ENCODE results near the gene GPR84. TPM values are rescaled to one million over a fixed set of nuclear protein-coding genes. Genes with fewer than 3 reads are reported as not detected.
A peak's percentile ranks its signal among the peaks of the same experiment; 100 is the strongest.

Gene GPR84
- 1 to 10 TPM in 1 of 2 experiments, under 1 TPM in 1; 0.98 to 1.7 TPM for total RNA-seq

DNA sequence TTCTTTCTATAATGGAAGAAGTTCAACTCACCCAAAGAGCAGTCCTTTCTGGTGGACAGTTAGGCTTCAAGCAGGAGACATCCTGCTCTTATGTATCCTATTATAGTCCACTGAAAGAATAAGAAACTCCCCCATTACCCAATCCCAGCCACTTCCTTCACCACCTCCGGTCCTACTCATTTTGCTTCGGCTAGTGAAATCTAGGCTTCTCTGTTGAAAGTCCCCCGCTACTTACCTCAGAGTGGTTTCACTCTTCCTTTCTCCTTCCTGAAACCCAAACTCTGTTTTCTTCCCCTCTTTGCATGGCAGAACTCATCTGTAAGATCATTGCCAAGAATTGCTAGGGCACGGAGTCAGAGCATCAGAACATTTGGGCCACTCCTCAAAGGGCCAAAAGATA is at the start of gene GPR84:
GPR84 (minus strand) TSS at position 74 of the 400 bp plus-strand sequence. CDS start 635 bp downstream, outside the sequence.
- Mint-ChIP-seq H3K4me1 (peaks cover 43% of the 10 kb centered on the region), H3K27ac (peak within 1 kb of the TSS; percentile 69), H3K27me3 (peaks cover 2% of the 10 kb centered on the region), H3K9me3 (ENCODE audit: low read depth) (no peaks in the 10 kb centered on the region), H3K4me3 (peak within 1 kb of the TSS; percentile 37), H3K36me3 (ENCODE audit: low read depth) (no peaks in the 10 kb centered on the region)
- ChIA-PET POLR2A (no interaction called here), CTCF (no interaction called here)
- ATAC-seq: peak; percentile 67
- peak; percentile 59 for DNase-seq
- intact Hi-C loops (cut with DNase I, micrococcal nuclease): no loop called here

DNA sequence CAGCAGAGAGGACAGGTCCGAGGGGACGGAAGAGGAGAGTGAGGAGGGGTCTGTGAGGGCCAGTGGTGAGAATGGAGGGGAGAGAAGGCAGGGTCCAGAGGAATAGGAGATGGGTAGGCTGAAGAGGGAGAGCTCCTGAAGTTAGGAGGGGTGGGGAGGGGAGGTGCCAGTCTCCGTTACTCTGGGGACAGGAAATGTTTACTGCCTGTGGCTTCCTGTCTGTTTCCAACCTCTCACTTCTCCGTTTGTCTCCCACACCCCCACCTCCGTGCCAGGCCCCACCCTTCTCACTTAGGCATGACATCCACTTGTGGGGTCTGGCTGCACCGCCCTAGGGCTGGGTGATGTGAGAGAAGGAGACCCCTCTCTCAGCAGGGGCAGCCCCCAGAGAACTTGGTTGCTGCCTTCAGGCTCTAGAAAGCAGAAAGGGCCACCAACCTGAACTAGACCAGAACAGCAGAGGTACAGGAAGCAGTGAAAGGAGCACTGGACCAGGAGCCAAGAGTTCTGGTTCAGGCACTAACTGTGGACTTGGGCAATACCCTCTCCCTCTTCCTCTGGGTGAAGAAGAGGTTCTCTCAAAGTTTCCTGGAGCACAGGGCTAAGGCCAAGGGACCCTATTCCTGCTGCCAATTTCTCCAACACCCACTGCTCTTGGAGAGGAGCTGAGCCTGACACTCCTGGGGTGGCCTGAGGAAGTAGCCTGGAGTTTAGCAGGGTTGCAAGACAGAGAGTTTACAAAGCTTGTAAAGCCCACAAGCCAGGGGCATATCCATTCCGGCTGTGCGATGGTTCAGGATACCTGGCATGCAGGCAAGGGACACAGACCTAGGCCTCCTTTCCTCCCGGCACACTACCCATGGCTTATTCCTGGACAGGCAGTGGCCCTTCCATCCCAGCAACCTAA is 49.3 kb upstream of the GPR84 start:
- Mint-ChIP-seq H3K4me3 (peak overlapping the region; percentile 60), H3K27ac (peak overlapping the region; percentile 89), H3K36me3 (ENCODE audit: low read depth) (peaks cover 23% of the 10 kb centered on the region), H3K27me3 (no peaks in the 10 kb centered on the region), H3K4me1 (peaks cover 62% of the 10 kb centered on the region), H3K9me3 (ENCODE audit: low read depth) (no peaks in the 10 kb centered on the region)
- ATAC-seq (peak; percentile 51), DNase-seq (peak; percentile 72)
- ChIA-PET CTCF (interaction anchor here (0.7 to 14.4 kb wide), 9 partner anchors 13 to 155 kb away, joined by 3 to 260 read pairs (median 5); no protein-coding TSS in a partner anchor), POLR2A (interaction anchor here (0.6 to 1.1 kb wide), 4 partner anchors 13 to 134 kb away, joined by 3 to 8 read pairs (median 4); no protein-coding TSS in a partner anchor)
- intact Hi-C loops (cut with DNase I, micrococcal nuclease): loop anchor here (2.0 to 10.0 kb wide), 3 partner anchors 15 to 1211 kb away; partner anchors contain the start of gene NCKAP1L (in 1 of the 2)

DNA sequence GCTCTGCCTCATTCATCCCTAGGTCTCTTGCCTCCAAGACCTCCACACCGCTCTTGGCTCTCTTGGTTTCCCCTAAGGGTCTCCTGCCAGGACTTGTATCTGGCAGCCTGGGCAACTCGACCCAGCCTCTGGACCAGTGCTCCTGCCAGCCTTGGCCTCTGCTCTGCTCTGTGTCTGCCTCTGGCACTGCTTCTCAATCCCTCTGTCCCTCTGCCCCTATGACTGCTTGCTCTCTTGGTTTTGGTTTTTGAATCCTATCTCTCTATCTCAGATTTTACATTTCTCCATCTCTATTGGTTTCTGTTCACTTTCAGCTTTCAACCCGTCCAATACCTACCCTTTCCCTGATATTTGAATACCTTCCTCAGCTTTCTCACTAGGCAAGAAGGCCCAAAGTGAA is 48.5 kb upstream of the GPR84 start:
- H3K27me3 Mint-ChIP-seq: no peaks in the 10 kb centered on the region
- POLR2A ChIA-PET: interaction anchor here (0.7 kb wide), 1 partner anchor 133 kb away, joined by 3 read pairs; no protein-coding TSS in a partner anchor
- H3K4me1 Mint-ChIP-seq: peaks cover 62% of the 10 kb centered on the region
- no peak for DNase-seq
- peak overlapping the region; percentile 60 for H3K4me3 Mint-ChIP-seq
- peak; percentile 32 for ATAC-seq
- CTCF ChIA-PET: interaction anchor here (0.8 to 14.4 kb wide), 8 partner anchors 12 to 91 kb away, joined by 3 to 260 read pairs (median 8); no protein-coding TSS in a partner anchor
- intact Hi-C loops (cut with DNase I, micrococcal nuclease): loop anchor here (2.0 to 10.0 kb wide), 3 partner anchors 14 to 1212 kb away; partner anchors contain the start of gene NCKAP1L (in 1 of the 2)
- peak overlapping the region; percentile 89 for H3K27ac Mint-ChIP-seq
- no peaks in the 10 kb centered on the region for H3K9me3 Mint-ChIP-seq (ENCODE audit: low read depth)
- peaks cover 23% of the 10 kb centered on the region for H3K36me3 Mint-ChIP-seq (ENCODE audit: low read depth)

DNA sequence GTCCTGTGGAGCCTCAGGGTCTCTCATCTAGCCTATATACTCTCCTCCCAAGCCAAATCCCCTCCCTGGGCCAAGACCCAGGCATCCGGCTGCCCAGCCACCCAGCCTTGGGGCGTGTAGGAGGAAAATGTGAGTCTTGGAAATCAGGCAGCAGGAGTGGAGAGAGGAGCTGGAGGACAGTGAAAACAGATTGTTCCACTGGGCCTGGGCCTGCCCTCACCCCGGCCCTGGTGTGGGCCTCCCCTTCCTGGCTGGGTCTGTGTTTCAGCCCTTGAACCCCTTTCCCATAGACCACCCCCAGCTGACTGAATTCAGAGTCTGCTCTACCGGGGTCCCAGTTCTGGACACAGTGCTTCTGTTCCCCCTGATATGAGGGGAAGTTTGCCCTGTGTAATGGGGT is 48.1 kb upstream of the GPR84 start:
- Mint-ChIP-seq H3K4me1 (peaks cover 62% of the 10 kb centered on the region), H3K27ac (peak overlapping the region; percentile 89), H3K4me3 (peak overlapping the region; percentile 60), H3K36me3 (ENCODE audit: low read depth) (peaks cover 25% of the 10 kb centered on the region), H3K9me3 (ENCODE audit: low read depth) (no peaks in the 10 kb centered on the region), H3K27me3 (no peaks in the 10 kb centered on the region)
- ChIA-PET POLR2A (interaction anchor here (0.7 kb wide), 1 partner anchor 133 kb away, joined by 3 read pairs; no protein-coding TSS in a partner anchor), CTCF (interaction anchor here (0.8 to 14.4 kb wide), 8 partner anchors 11 to 91 kb away, joined by 3 to 260 read pairs (median 8); no protein-coding TSS in a partner anchor)
- intact Hi-C loops (cut with DNase I, micrococcal nuclease): loop anchor here (2.0 to 10.0 kb wide), 3 partner anchors 14 to 1212 kb away; partner anchors contain the start of gene NCKAP1L (in 1 of the 2)
- no peak for DNase-seq
- no peak for ATAC-seq

GRCh38 chr12:54411391-54412241 is 47.3 kb upstream of the GPR84 start:
- DNase-seq (peak; percentile 80), ATAC-seq (peak; percentile 85)
- peaks cover 30% of the 10 kb centered on the region for H3K36me3 Mint-ChIP-seq (ENCODE audit: low read depth)
- H3K4me1 Mint-ChIP-seq: peaks cover 55% of the 10 kb centered on the region
- CTCF ChIA-PET: interaction anchor here (0.6 to 14.4 kb wide), 9 partner anchors 11 to 86 kb away, joined by 3 to 260 read pairs (median 6); partner anchors contain the start of gene COPZ1
- H3K27ac Mint-ChIP-seq: peak overlapping the region; percentile 89
- peak overlapping the region; percentile 60 for H3K4me3 Mint-ChIP-seq
- no peaks in the 10 kb centered on the region for H3K27me3 Mint-ChIP-seq
- H3K9me3 Mint-ChIP-seq (ENCODE audit: low read depth): no peaks in the 10 kb centered on the region
- intact Hi-C loops (cut with DNase I, micrococcal nuclease): loop anchor here (2.0 to 10.0 kb wide), 3 partner anchors 13 to 1213 kb away; partner anchors contain the start of gene NCKAP1L (in 1 of the 2)
- POLR2A ChIA-PET: interaction anchor here (0.5 to 0.6 kb wide), 2 partner anchors 12 to 32 kb away, joined by 3 read pairs; no protein-coding TSS in a partner anchor

GRCh38 chr12:54409267-54409666 is 45.0 kb upstream of the GPR84 start:
- H3K4me1 Mint-ChIP-seq: peaks cover 44% of the 10 kb centered on the region
- H3K27me3 Mint-ChIP-seq: no peaks in the 10 kb centered on the region
- DNase-seq (no peak), ATAC-seq (no peak)
- POLR2A ChIA-PET: interaction anchor here (1.3 kb wide), 1 partner anchor 8 kb away, joined by 3 read pairs; no protein-coding TSS in a partner anchor
- no peaks in the 10 kb centered on the region for H3K9me3 Mint-ChIP-seq (ENCODE audit: low read depth)
- CTCF ChIA-PET: interaction anchor here (1.0 to 14.4 kb wide), 2 partner anchors 8 to 201 kb away, joined by 3 to 260 read pairs; no protein-coding TSS in a partner anchor
- H3K4me3 Mint-ChIP-seq: no peak overlapping the region
- H3K36me3 Mint-ChIP-seq (ENCODE audit: low read depth): peaks cover 37% of the 10 kb centered on the region
- intact Hi-C loops (cut with DNase I, micrococcal nuclease): no loop called here
- no peak overlapping the region for H3K27ac Mint-ChIP-seq

DNA sequence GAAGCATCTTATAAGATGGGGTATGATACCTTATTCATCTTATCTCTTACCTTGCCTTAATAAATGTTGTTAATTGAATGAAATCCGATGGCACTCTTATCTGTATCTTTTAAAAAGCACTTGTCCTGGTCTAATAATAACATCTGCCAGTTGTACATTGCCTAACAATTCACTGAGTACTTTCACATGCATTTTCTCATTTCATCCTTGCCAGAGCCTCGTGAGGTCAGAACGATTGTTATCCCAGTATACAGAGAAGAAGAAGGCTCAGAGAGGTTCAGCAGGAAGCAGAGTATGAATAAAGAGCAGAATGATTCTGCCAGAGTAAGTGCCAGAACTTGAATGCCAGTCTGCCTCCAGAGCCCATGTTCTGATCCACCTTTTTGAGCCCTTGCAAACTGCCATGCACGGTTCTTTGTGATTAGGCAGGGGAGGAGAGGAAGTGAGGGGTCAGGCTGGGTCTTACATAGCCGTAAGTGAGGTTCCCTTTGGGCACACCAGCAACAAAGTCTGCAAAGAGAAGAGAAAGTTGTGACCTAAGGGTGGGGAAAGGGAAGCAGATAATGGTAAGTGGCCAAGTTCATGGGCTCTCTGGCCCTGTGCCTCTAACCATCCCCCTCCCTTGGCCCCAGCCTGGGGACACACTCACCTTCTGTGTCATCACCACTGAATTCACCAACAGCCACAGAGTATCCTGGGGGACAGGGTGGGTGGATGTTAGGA is 43.1 kb upstream of the GPR84 start:
- POLR2A ChIA-PET: no interaction called here

GRCh38 chr12:54405573-54405972 is 41.3 kb upstream of the GPR84 start:
- ChIA-PET CTCF (interaction anchor here (1.6 to 12.3 kb wide), 3 partner anchors 9 to 36 kb away, joined by 3 to 638 read pairs (median 260); partner anchors contain the start of gene ITGA5), POLR2A (no interaction called here)
- Mint-ChIP-seq H3K27me3 (no peaks in the 10 kb centered on the region), H3K9me3 (ENCODE audit: low read depth) (no peaks in the 10 kb centered on the region), H3K36me3 (ENCODE audit: low read depth) (peaks cover 54% of the 10 kb centered on the region), H3K4me3 (no peak overlapping the region), H3K4me1 (peaks cover 10% of the 10 kb centered on the region), H3K27ac (no peak overlapping the region)
- ATAC-seq (no peak), DNase-seq (no peak)
- intact Hi-C loops (cut with DNase I, micrococcal nuclease): no loop called here

More for the DNA sequence above, 43.1 kb upstream of the GPR84 start:
- intact Hi-C loops (cut with DNase I, micrococcal nuclease): no loop called here
- H3K36me3 Mint-ChIP-seq (ENCODE audit: low read depth): peaks cover 46% of the 10 kb centered on the region
- no peak overlapping the region for H3K27ac Mint-ChIP-seq
- no peak for ATAC-seq
- CTCF ChIA-PET: interaction anchor here (14.4 kb wide), 1 partner anchor 6 kb away, joined by 260 read pairs; no protein-coding TSS in a partner anchor
- H3K4me3 Mint-ChIP-seq: no peak overlapping the region
- H3K27me3 Mint-ChIP-seq: no peaks in the 10 kb centered on the region
- DNase-seq: no peak
- H3K9me3 Mint-ChIP-seq (ENCODE audit: low read depth): no peaks in the 10 kb centered on the region
- peaks cover 25% of the 10 kb centered on the region for H3K4me1 Mint-ChIP-seq

- ATAC-seq: no peak
- no peaks in the 10 kb centered on the region for H3K9me3 Mint-ChIP-seq (ENCODE audit: low read depth)
- peaks cover 54% of the 10 kb centered on the region for H3K36me3 Mint-ChIP-seq (ENCODE audit: low read depth)
- no peak overlapping the region for H3K4me3 Mint-ChIP-seq
- no peaks in the 10 kb centered on the region for H3K27me3 Mint-ChIP-seq
- POLR2A ChIA-PET: no interaction called here
- CTCF ChIA-PET: interaction anchor here (1.6 to 12.3 kb wide), 3 partner anchors 9 to 36 kb away, joined by 3 to 638 read pairs (median 260); partner anchors contain the start of gene ITGA5
- intact Hi-C loops (cut with DNase I, micrococcal nuclease): no loop called here
- peaks cover 10% of the 10 kb centered on the region for H3K4me1 Mint-ChIP-seq
- H3K27ac Mint-ChIP-seq: no peak overlapping the region
- DNase-seq: no peak
Observed at GRCh38 chr12:54405106-54405505, 40.8 kb upstream of the GPR84 start.
